GM12892 (cell line): ENCODE results near the gene NUDT19.
A peak's percentile ranks its signal among the peaks of the same experiment; 100 is the strongest.
"Not testable (repeated sequence)": the region's sequence is repeated elsewhere in the genome, so short reads cannot be mapped to it uniquely, and the experiment has no call there.

Source experiments
- DNase-seq: peaks from one replicate; pipeline ENCODE4 v3.0.0; 2011; ENCODE audit not compliant: insufficient read length
- FAIRE-seq: peaks from 2 replicates; lab custom pipeline; 2011; peaks lifted over from hg19 to GRCh38; lab: Jason Lieb, UNC
- POLR2A ChIP-seq: IDR thresholded peaks from 2 replicates; pipeline ENCODE4 v1.6.1; 2011; ENCODE audit warnings: low read depth, low read length, control low read depth
- POLR2AphosphoS5 ChIP-seq: IDR thresholded peaks from 2 replicates; pipeline ENCODE4 v1.6.1; 2011; ENCODE audit warnings: low read depth, low read length, control low read depth
- TAF1 ChIP-seq: IDR thresholded peaks from 2 replicates; pipeline ENCODE4 v1.6.1; 2011; ENCODE audit warnings: low read depth, mild to moderate bottlenecking, control low read depth, low read length, borderline replicate concordance

The NUDT19 gene

GRCh38 chr19:32676895-32677359 lies 14.7 kb upstream of the NUDT19 start:
- TF ChIP-seq POLR2AphosphoS5 (no peak), POLR2A (no peak), TAF1 (no peak)
- FAIRE-seq (no peak), DNase-seq (no peak)

- DNase-seq (no peak), FAIRE-seq (no peak)
- TF ChIP-seq TAF1, result no peak
- no peak for TF ChIP-seq POLR2AphosphoS5
- TF ChIP-seq POLR2A, result no peak
Observed at GRCh38 chr19:32677657-32678056, 14.0 kb upstream of the NUDT19 start.

DNA sequence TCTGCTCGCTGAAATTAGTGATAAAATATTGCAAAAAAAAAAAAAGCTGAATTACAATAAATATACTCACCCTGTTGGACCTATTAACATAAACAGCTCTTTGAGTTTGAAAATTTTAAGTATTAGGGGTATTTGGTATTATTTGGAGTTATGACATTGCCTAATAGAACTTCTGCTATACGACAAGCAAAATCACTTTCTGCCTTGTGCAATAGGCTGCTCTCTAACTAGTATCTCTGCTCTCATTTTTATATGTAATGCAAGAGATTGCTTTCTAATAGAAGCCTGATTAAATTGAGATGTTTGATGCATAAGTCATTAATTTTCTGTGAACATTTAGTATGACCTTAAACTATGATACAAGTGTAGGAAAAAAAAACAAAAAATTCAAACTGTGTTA lies 10.6 kb upstream of the NUDT19 start:
- TF ChIP-seq POLR2AphosphoS5 (no peak), TAF1 (no peak), POLR2A (no peak)
- DNase-seq (no peak), FAIRE-seq (no peak)

GRCh38 chr19:32682317-32682716 lies 9.3 kb upstream of the NUDT19 start:
- FAIRE-seq, result no peak

DNA sequence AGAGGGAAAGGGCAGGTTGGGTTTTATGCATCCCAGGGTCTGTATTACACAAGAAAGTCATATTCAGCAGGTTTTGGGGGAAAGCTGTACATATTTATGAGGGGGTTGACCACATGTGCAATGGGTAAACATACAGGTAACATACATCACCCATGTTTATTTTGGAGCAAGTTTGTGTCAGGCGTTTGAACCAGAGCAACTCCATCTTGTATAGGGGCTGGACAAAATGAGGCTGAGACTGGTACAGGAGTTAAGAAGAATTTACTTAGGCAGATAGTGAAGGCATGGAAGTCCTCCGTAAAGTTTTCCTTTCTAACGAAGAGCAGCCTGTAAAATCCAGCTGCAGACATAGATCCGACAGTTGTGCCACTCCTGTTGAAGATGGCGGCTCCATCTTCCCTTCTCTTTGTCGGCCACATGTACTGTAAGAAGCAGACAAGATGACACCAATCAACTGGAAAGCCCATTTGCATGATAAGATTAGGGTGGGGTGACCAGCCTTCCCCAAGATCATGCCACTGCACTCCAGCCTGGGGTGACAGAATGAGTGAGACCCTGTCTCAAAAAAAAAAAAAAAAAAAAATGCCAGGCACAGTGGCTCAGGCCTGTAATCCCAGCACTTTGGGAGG lies 4.7 kb upstream of the NUDT19 start:
- FAIRE-seq, result no peak
- TF ChIP-seq POLR2A, result no peak
- TF ChIP-seq TAF1, result no peak
- no peak for TF ChIP-seq POLR2AphosphoS5
- DNase-seq, result no peak

More at GRCh38 chr19:32682317-32682716, 9.3 kb upstream of the NUDT19 start:
- no peak for DNase-seq
- TF ChIP-seq POLR2AphosphoS5 (no peak), POLR2A (no peak), TAF1 (no peak)

DNA sequence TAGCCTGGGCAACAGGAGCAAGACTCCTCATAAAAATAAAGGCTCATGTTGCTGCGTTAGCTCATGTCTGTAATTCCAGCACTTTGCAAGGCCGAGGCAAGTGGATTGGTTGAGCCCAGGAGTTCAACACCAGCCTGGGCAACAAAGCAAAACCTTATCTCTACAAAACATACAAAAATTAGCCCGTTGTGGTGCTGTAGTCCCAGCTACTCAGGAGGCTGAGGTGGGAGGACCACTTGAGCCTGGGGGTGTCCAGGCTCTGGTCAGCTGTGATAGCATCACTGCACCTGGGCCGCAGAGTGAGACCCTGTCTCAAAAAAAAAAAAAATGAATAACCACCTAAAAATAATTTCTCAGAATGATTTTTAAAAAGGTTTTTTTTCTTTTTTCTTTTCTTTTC lies 3.9 kb upstream of the NUDT19 start:
- TF ChIP-seq TAF1 (no peak), POLR2A (no peak), POLR2AphosphoS5 (no peak)
- FAIRE-seq, result no peak
- DNase-seq, result no peak

GRCh38 chr19:32688311-32688710 lies 3.3 kb upstream of the NUDT19 start:
- no peak for FAIRE-seq
- no peak for DNase-seq
- TF ChIP-seq TAF1 (no peak), POLR2AphosphoS5 (no peak), POLR2A (no peak)

DNA sequence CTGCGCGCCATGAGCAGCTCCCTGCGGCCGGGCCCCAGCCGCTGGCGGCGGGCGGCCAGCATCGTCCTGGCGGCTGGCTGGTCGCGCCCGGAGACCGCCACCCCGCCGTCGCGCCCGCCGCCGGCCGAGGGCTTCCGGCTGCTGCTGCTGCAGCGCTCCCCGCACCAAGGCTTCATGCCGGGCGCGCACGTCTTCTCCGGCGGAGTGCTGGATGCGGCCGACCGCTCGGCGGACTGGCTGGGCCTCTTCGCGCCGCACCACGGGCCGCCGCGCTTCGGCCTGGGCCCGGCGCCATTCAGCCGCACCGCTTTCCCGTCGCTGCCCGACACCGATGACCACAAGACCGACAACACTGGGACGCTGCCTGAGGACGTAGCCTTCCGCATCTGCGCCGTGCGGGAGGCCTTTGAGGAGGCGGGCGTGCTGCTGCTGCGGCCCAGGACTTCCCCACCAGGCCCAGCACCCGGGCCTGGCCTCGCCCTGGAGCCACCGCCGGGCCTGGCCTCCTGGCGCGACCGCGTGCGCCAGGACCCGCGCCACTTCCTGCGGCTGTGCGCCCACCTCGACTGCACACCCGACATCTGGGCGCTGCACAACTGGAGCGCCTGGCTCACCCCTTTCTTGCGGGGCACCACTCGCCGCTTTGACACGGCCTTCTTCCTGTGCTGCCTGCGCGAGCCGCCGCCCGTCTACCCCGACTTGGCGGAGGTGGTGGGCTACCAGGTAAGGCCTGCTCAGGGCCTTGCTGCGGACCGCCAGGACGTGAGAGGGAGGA lies 518 bp downstream of the NUDT19 start:
- DNase-seq (peak; percentile 50), FAIRE-seq (no peak)
- TF ChIP-seq POLR2AphosphoS5, result no peak; the same call in 1 of the 2 replicates
- TF ChIP-seq TAF1, result no peak
- no peak for TF ChIP-seq POLR2A

DNA sequence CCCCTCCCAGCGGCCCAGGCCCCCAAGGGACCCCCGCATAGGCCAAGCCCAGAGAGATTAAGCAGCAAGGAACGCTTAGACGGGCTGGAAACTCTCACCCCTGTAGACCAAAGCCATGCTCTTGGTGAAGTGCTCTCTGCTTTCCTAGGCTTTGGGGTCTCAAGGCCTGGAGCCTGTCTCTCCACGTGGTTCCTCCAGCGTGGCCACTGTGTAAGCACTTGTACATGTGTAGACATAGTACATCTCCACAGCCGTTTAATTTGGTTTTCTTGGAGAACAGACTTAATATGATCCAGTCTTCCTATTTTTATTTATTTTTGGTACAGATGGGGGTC lies 1.1 kb downstream of the NUDT19 start:
- DNase-seq (no peak), FAIRE-seq (peak; percentile 9)

DNA sequence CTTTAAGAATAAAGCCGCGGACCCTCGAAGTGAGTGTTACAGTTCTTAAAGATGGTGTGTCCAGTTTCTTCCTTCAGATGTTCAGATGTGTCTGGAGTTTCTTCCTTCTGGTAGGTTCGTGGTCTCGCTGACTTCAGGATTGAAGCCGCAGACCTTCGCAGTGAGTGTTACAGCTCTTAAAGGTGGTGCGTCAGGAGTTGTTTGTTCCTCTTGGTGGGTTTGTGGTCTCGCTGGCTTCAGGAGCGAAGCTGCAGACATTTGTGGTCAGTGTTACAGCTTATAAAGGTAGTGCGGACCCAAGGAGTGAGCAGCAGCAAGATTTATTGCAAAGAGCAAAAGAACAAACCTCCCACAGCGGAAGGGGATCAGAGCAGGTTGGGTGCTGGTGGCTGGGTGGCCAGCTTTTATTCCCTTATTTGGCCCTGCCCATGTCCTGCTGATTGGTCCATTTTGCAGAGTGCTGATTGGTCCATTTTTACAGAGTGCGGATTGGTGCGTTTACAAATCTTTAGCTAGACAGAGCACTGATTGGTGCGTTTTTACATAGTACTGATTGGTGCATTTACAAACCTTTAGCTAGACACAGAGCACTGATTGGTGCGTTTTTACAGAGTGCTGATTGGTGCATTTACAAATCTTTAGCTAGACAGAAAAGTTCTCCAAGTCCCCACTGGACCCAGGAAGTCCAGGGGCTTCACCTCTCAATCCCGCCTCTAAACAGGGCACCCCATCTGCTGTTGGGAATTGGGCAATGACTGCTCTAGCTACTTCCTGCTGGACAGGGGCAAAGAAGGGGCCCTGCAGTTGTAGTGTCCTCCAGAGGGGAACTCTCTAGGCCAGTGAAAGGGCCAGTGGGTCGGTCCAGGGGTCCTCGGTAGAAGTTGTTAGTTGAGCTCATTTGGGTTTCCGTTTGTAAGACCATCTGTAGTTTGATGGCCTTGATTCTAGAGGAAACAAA lies 1.8 kb downstream of the NUDT19 start:
- not testable (repeated sequence) for DNase-seq, FAIRE-seq
- TF ChIP-seq POLR2A (peak; percentile 73), POLR2AphosphoS5 (peak; percentile 53)

More for the DNA sequence above, 1.1 kb downstream of the NUDT19 start:
- TF ChIP-seq POLR2AphosphoS5 (no peak), TAF1 (no peak), POLR2A (no peak)

- not testable (repeated sequence) for DNase-seq, FAIRE-seq
Observed at GRCh38 chr19:32694316-32694715, 2.7 kb downstream of the NUDT19 start.

- DNase-seq, FAIRE-seq: not testable (repeated sequence)
Observed at GRCh38 chr19:32694851-32695250, 3.2 kb downstream of the NUDT19 start.

DNA sequence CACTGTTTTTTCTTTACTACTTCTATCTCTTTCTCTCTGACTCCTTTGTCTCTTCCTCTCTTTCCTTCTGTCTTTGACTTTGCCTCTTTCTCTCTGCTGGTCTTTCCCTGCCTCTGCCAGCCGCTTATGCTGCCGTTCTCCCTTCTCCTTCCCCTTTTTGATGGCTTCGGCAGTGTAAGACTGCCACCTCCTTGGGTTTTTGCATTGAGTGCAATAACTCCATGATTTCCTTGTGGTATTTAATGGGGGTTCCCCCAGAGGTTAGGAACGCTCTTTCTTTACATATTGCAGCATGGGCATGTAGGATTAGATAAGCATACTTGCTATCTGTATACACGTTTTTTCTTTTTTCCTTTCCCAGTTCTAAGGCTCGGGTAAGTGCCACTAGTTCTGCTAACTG lies 3.9 kb downstream of the NUDT19 start:
- not testable (repeated sequence) for FAIRE-seq, DNase-seq

GRCh38 chr19:32696771-32697170 lies 5.2 kb downstream of the NUDT19 start:
- DNase-seq, FAIRE-seq: not testable (repeated sequence)

DNA sequence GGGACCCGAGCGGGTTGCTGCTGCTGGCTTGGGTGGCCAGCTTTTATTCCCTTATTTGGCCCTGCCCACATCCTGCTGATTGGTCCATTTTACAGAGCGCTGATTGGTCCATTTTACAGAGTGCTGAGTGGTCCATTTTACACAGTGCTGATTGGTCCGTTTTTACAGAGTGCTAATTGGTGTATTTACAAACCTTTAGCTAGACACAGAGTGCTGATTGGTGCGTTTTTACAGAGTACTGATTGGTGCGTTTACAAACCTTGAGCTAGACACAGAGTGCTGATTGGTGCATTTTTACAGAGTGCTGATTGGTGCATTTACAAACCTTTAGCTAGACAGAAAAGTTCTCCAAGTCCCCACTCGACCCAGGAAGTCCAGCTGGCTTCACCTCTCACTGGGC lies 8.5 kb downstream of the NUDT19 start:
- FAIRE-seq, DNase-seq: not testable (repeated sequence)
